HuH-7 (cell line): ENCODE results near the gene CLCA1.
A peak's percentile ranks its signal among the peaks of the same experiment; 100 is the strongest.

Experiments used
- DNase-seq: peaks from one replicate; pipeline ENCODE4 v3.0.0; 2011; ENCODE audit warnings: low spot score

Gene CLCA1

GRCh38 chr1:86504137-86504479 is 35.4 kb downstream of the CLCA1 start:
- DNase-seq = no peak

- no peak for DNase-seq
These were observed 36.3 kb downstream of the CLCA1 start for GRCh38 chr1:86504895-86505563.

GRCh38 chr1:86505564-86505902 is 36.8 kb downstream of the CLCA1 start:
- DNase-seq = no peak

GRCh38 chr1:86507935-86508582 is 39.3 kb downstream of the CLCA1 start:
- no peak for DNase-seq

GRCh38 chr1:86508583-86508969 is 39.8 kb downstream of the CLCA1 start:
- DNase-seq = no peak

- peak; percentile 59 for DNase-seq
These were observed 46.9 kb downstream of the CLCA1 start for GRCh38 chr1:86515597-86515996.

- DNase-seq = no peak
These were observed 47.6 kb downstream of the CLCA1 start for GRCh38 chr1:86516335-86516734.

GRCh38 chr1:86517336-86517735 is 48.6 kb downstream of the CLCA1 start:
- DNase-seq = no peak

- peak; percentile 17 for DNase-seq
These were observed 52.2 kb downstream of the CLCA1 start for GRCh38 chr1:86520789-86521521.

- DNase-seq = no peak
These were observed 52.8 kb downstream of the CLCA1 start for GRCh38 chr1:86521522-86521891.

GRCh38 chr1:86522240-86522639 is 53.5 kb downstream of the CLCA1 start:
- DNase-seq = no peak

GRCh38 chr1:86523670-86524354 is 55.1 kb downstream of the CLCA1 start:
- DNase-seq = no peak

GRCh38 chr1:86527306-86527705 is 58.6 kb downstream of the CLCA1 start:
- no peak for DNase-seq

- no peak for DNase-seq
These were observed 61.6 kb downstream of the CLCA1 start for GRCh38 chr1:86530211-86530845.

- no peak for DNase-seq
These were observed 69.4 kb downstream of the CLCA1 start for GRCh38 chr1:86537928-86538695.

- DNase-seq = no peak
These were observed 70.0 kb downstream of the CLCA1 start for GRCh38 chr1:86538775-86539174.

- no peak for DNase-seq
These were observed 73.1 kb downstream of the CLCA1 start for GRCh38 chr1:86541859-86542258.

- no peak for DNase-seq
These were observed 73.9 kb downstream of the CLCA1 start for GRCh38 chr1:86542631-86543030.

- DNase-seq = no peak
These were observed 78.1 kb downstream of the CLCA1 start, which contains the start of gene CLCA4 for GRCh38 chr1:86546787-86547221. CLCA4 (plus strand) TSS chr1:86547078; CDS start chr1:86547120, 42 bp downstream.

GRCh38 chr1:86548839-86549238 is 80.1 kb downstream of the CLCA1 start:
- DNase-seq = no peak
